Activated CD4-positive, alpha-beta T cell treated with anti-CD3 and anti-CD28 coated beads, Interleukin-2, amount 50 U/mL, for 24 hours (primary cell): Measurements from ENCODE around the gene RER1.

Experiments used
- DNase-seq, 2 donors: peaks; one replicate each; pipeline ENCODE4 v3.0.0-alpha.2; 2020; ENCODE audit warnings: low read depth in 1 of 2, low spot score in 1 of 2

RER1 gene

GRCh38 chr1:2388004-2388913 is 3.4 kb upstream of the RER1 start:
- no peak for DNase-seq

- no peak for DNase-seq
Measured at GRCh38 chr1:2389644-2390043, 2.0 kb upstream of the RER1 start.

DNA sequence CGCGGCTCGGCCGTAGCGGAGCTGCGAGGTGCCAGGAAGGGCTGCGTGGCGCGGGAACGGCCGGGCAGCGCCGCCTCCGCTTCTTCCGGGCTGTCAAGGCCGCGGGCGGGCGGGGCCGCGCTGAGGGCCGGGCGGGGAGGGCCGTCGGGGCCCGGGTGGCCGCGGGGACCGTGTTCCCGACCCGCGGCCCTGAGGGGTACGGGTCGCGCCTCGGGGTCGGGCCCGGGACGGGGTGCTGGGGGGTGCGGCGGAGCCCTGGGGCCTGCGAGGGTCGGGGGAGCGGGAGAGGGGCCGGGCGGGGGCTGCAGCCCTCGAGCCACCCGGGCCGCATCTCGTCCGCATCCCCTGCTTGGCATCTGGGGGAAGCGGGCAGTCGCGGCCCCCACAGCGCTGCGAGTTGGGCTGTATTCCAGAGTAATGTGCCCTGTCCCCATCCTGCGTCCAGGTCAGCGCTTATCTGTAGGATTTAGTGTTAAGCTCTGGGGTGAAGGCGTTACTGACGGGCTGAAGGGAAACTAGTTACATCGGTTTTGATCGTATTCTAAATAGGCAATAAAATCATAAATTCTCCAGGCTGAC is 379 bp downstream of the RER1 start:
- DNase-seq = no peak

- DNase-seq = no peak
Measured at GRCh38 chr1:2392686-2393085, 1.0 kb downstream of the RER1 start.

GRCh38 chr1:2393471-2393877 is 1.8 kb downstream of the RER1 start:
- no peak for DNase-seq

DNA sequence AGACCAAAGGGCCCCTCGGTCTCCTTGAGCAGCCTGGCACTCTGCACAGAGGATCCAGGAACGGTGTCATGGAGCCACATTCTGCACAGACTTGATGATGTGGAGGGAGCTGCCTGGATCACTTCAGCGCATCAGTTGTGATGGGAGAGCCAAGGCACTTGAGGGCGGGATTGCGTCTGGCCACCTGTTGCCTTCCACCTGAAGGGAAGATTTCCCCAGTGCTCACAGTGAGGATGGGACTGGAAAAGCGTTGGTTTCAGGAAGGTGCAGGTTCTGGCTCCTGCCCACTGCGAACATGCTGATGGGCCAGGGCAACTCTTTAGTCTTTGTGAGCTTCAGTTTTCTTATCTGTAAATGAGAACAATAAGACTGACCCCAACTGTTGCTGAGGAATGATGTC is 2.6 kb downstream of the RER1 start:
- no peak for DNase-seq

DNA sequence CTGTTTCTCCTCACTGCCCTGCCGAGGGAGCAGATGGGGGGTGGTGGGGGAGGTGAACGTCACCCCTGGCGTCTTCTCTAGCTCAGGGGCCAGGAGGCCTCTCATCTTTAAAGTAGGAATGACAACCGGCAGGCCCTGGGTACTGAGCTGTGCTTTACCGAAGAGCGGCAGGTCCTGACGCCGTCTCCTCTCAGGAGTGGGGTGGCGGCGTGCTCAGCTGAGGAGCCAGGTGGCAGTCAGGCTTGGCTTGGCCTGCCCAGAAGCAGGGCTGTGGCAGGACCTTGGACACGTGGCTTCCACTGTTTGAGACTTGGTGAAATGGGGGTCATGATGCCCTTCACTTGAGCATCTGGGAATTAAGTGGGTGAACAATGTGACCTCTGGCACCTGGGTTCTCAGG is 3.1 kb downstream of the RER1 start:
- no peak for DNase-seq

DNA sequence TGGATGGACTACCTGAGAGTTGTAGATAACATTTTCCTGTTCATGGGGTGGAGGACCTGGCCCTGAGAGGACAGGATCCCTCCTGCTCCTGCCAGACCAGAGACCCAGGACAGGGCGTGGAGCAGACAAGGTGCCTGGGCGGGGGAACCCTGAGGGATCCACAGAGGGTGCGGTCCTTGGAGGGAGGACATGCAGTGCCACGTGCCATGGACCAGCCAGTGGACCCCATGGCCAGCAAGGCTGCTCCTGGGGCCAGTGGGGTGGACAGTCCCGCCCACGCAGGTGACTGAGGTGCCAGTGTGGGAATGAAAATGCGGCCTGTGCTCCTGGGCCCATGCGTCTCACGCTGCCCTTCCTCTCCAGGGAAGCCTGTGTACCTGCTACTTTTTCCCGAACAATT is 3.6 kb downstream of the RER1 start:
- no peak for DNase-seq

DNA sequence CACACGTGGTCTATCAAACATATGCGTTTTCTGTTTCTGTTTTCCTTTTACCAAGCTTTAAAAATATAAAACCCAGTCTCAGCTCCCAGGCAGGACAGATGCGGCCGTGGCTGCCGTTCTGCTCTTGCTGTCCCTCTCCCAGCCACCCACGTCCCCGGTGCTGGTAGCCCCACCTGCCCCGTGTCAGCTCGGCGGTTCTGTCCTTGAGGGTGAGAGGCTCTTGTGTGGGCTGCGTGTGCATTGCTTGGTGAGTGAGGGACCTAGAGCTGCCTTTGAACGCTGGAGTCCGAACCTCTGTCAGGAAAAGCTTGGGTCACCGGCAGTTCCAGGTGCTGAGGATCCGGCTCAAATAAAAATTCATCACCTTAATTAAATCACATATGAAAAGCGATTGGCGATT is 4.4 kb downstream of the RER1 start:
- DNase-seq = no peak

- no peak for DNase-seq
Measured at GRCh38 chr1:2396476-2396875, 4.8 kb downstream of the RER1 start.

DNA sequence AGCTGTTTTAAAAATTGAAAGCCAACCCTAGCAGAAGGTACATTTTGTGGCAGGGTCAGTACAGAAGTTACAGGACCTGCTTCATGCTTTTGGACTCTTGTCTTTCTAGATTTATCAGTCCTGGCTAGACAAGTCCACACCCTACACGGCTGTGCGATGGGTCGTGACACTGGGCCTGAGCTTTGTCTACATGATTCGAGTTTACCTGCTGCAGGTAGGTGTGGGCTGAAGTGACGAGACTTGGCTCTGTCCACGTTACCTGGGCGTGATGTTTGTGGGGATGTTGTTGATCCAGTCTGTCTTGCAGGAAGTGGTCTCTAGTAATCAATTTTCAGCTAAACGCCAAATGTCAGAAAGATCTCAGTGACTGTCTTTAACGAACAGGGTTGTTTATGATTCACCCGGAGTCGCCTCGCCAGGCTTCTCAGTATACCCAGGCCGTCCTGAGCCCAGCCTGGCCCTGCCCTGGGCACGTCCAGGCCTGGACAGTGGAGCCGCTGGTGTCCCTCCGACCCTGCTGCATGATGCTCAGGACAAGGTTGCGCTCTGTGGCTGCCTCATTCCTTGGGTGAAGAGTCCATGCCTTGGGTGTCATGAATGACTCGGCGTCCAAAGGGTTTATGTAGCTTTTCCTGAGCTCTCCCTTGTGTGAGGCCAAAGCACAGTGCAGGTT is 5.5 kb downstream of the RER1 start:
- DNase-seq = no peak

DNA sequence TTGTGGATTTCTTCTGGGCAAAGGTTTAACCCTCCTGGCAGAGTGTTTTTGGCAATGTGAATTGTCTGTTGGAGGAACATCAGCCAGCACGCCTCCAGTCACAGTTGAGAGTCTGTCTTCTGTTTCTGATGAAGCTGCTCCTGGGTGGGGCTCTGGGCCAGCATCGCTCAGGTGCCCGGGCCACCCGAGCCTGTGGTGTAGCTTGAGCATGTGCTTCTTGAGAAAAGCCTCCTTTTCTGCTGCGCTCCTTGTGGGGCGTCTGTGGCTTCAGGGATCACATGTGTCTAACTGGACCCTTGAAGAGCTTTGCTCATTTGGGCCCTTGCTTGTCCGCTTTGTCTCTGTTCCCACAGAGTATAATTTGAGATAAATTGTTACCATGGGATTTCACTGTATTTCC is 7.2 kb downstream of the RER1 start:
- DNase-seq = no peak

- DNase-seq = no peak
Measured at GRCh38 chr1:2399890-2400575, 8.4 kb downstream of the RER1 start.

GRCh38 chr1:2400576-2400909 is 8.9 kb downstream of the RER1 start:
- DNase-seq = no peak

GRCh38 chr1:2400950-2401649 is 9.5 kb downstream of the RER1 start:
- no peak for DNase-seq

DNA sequence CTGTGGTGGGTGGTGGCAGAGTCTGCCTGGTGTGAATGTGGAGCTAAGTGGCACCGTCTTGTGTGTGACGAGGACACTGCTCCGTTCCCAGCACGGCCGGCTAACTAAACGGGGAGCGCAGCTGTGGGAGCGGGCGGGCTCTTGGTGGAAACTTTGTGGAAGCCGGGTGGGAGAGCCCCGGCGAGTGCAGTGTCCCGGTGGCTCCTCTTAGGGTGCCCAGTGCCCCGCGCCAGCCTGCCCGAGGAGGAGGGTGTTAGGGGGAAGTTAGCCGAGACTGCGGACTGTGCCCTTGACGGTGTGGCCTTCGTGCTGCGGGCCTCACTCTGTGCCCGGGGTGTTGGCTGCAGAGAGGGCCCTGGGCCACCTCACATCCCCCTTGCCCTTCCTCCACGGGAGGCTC is 10.8 kb downstream of the RER1 start:
- no peak for DNase-seq

DNA sequence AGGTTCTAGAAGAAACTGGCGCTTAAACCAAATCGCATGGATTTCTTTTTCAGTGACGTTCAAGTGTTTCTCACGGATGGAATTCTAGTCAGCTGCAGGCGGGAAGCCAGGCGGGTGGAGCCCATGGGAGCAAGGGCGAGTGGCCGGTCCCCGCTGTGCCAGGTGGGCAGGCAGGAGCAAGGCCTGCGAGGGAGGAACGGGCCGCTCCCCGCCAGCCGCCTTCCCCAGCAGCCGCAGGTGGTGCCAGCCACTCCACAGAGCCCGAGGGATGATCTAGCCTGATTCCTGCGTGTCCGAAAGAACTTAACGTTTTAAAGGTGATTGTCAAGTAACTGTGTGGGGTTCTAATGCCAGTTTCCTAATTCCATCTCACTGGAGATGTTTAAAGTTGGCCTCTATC is 11.6 kb downstream of the RER1 start:
- no peak for DNase-seq

DNA sequence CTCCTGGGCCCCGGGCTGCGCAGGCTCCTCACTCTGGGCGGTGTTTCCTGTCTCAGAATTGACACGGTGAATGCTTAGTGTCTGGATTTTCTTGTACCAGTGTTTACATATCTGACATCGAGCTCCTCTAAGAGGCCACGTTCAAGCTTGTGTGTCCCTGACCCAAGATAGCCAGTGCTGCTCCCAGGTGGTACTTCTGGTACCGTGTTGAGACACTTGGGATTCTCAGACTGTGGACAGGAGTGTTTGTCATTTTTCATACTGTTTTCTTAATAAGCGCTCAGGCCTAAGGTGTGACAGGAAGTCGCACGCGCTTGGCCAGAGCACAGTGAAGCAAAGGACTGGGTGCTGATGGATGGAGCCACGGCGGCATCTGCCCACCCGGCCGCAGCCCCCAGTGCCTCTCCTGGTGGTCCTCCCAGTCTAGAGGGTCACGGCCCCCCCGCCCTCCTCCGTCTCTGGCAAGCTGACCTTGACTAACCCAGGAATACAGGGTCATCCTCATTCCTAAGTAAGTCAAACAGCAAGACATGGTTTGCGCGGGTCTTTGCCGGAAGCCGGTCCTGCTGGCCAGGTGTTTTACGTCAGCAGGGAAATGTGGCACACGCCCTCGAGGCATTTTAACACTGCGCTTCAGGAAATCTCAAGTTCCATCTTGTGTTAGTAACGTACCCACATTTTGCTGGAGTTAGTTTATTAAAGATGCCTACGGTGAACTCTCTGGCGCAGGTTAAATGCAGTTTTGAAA is 12.7 kb downstream of the RER1 start:
- no peak for DNase-seq

GRCh38 chr1:2404890-2405511 is 13.4 kb downstream of the RER1 start:
- no peak for DNase-seq
